Measurements from ENCODE around the gene YARS1.

GRCh38 chr1:32830092-32830852 lies 13.1 kb upstream of the YARS1 start:
- TF ChIP-seq EZH2 (IDR thresholded peaks at IDR 0.05; ENCODE audit: borderline replicate concordance, low read depth, low read length, poor library complexity, severe bottlenecking) (no peak), CTCF (conservative IDR thresholded peaks at IDR 0.05; ENCODE audit: low read depth, low read length) (no peak)

All from A673 (cell line).